ENCODE results near the gene LKAAEAR1.
"Not testable (repeated sequence)": the region's sequence is repeated elsewhere in the genome, so short reads cannot be mapped to it uniquely, and the experiment has no call there.

LKAAEAR1 gene

GRCh38 chr20:64121586-64121985 is 37.4 kb upstream of the LKAAEAR1 start:
- DNase-seq (ENCODE audit: low read depth in 2 of 2): no peak
- no peak overlapping the region for H3K4me3 ChIP-seq (replicated peaks in 1 of 2; ENCODE audit: low read depth in 2 of 2, low read length in 2 of 2)

DNA sequence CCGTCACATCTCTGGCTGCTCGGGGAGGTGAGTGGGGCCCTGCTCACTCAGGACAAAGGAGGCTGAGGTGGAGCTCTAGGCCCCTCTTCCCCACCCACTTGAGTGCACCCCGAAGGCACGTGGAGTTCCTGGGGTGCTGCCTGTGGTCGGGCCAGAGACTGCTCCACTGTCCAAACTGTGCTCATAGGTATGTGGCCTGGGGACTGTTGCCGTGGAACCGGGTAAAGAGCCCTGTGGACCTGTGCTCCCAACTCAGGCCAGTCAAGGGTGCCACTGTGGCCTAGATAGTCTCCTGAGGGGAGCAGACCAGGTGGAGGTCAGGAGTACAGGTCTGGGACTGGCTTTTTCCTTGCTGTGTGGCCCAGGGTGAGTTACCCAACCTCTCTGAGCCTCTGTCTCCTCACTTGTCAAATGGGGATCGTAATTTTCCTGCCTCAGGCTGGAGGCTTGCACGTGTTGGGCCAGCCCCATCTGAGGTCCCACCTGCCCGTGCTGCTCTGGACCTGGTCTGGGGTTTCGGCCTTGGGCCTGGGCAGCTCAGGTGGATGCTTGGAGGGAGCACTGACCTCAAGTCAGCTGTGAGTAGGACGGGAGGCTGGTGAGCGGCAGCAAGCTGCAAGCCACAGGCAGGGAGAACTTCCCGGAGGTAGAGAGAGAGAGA is 35.6 kb upstream of the LKAAEAR1 start:
- H3K4me3 ChIP-seq (replicated peaks in 1 of 2; ENCODE audit: low read depth in 2 of 2, low read length in 2 of 2): no peak overlapping the region
- TF ChIP-seq, protein P1, sequence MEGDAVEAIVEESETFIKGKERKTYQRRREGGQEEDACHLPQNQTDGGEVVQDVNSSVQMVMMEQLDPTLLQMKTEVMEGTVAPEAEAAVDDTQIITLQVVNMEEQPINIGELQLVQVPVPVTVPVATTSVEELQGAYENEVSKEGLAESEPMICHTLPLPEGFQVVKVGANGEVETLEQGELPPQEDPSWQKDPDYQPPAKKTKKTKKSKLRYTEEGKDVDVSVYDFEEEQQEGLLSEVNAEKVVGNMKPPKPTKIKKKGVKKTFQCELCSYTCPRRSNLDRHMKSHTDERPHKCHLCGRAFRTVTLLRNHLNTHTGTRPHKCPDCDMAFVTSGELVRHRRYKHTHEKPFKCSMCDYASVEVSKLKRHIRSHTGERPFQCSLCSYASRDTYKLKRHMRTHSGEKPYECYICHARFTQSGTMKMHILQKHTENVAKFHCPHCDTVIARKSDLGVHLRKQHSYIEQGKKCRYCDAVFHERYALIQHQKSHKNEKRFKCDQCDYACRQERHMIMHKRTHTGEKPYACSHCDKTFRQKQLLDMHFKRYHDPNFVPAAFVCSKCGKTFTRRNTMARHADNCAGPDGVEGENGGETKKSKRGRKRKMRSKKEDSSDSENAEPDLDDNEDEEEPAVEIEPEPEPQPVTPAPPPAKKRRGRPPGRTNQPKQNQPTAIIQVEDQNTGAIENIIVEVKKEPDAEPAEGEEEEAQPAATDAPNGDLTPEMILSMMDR (IDR thresholded peaks at IDR 0.05; ENCODE audit: low read depth, low read length): no peak
- no peak for DNase-seq (ENCODE audit: low read depth in 2 of 2)

More at GRCh38 chr20:64121586-64121985, 37.4 kb upstream of the LKAAEAR1 start:
- TF ChIP-seq, protein P1 (IDR thresholded peaks at IDR 0.05; ENCODE audit: low read depth, low read length): no peak

DNA sequence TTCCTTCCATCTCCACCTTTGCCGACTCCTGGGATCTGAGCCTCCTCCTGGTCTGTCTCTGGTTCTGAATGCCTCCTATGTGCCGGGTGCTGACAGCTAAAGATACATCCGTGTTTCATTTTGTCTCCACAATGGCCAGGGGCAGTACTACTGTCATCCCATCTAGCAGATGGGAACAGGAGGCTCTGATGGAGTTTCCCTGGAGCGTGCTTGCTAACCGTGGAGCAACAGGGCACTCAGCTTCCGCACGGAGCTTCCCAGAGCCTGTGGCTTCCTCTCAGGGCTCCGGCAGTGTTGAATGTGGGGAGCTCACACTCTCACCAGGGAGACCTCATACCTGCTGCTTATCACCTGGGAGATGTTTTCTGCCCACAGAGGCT is 35.1 kb upstream of the LKAAEAR1 start:
- no peak overlapping the region for H3K4me3 ChIP-seq (replicated peaks in 1 of 2; ENCODE audit: low read depth in 2 of 2, low read length in 2 of 2)
- no peak for DNase-seq (ENCODE audit: low read depth in 2 of 2)
- TF ChIP-seq, protein P1 (IDR thresholded peaks at IDR 0.05; ENCODE audit: low read depth, low read length): no peak

DNA sequence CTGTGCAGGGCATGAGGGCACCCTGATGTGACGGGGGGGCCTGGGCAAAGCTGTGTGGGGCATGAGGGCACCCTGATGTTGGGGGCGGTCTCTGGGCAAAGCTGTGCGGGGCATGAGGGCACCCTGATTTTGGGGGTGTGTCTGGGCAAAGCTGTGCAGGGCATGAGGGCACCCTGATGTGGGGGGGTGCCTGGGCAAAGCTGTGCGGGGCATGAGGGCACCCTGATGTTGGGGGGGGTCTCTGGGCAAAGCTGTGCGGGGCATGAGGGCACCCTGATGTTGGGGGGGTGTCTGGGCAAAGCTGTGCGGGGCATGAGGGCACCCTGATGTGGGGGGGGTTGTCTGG is 33.2 kb upstream of the LKAAEAR1 start:
- not testable (repeated sequence) for H3K4me3 ChIP-seq (replicated peaks in 1 of 2; ENCODE audit: low read depth in 2 of 2, low read length in 2 of 2); DNase-seq (ENCODE audit: low read depth in 2 of 2)

GRCh38 chr20:64116541-64117431 is 32.6 kb upstream of the LKAAEAR1 start:
- no peak for DNase-seq (ENCODE audit: low read depth in 2 of 2)
- TF ChIP-seq, protein P1 (IDR thresholded peaks at IDR 0.05; ENCODE audit: low read depth, low read length): no peak
- no peak overlapping the region for H3K4me3 ChIP-seq (replicated peaks in 1 of 2; ENCODE audit: low read depth in 2 of 2, low read length in 2 of 2)

GRCh38 chr20:64116016-64116415 is 31.8 kb upstream of the LKAAEAR1 start:
- no peak overlapping the region for H3K4me3 ChIP-seq (replicated peaks in 1 of 2; ENCODE audit: low read depth in 2 of 2, low read length in 2 of 2)
- no peak for DNase-seq (ENCODE audit: low read depth in 2 of 2)

More at GRCh38 chr20:64116016-64116415, 31.8 kb upstream of the LKAAEAR1 start:
- TF ChIP-seq, protein P1 (IDR thresholded peaks at IDR 0.05; ENCODE audit: low read depth, low read length): no peak

All from cardiac fibroblast (primary cell).